Measurements from ENCODE around the gene FNDC3A.

GRCh38 chr13:49044008-49044407, 68.3 kb downstream of the FNDC3A start:
- TF ChIP-seq CTCF (conservative IDR thresholded peaks at IDR 0.05; ENCODE audit: low read depth, low read length) (no peak), EZH2phosphoT487 (IDR thresholded peaks at IDR 0.05; ENCODE audit: borderline replicate concordance, low read length) (no peak)
